H7 (cell line): Measurements from ENCODE around the gene PRXL2B. TPM values are rescaled to one million over a fixed set of nuclear protein-coding genes. Genes with fewer than 3 reads are reported as not detected.

Experiments used
- DNase-seq: peaks from one replicate; pipeline ENCODE4 v3.0.0; 2012
- H3K27me3 ChIP-seq: 2 replicates; pipeline ENCODE4 v1.6.0; 2011; ENCODE audit warnings: mild to moderate bottlenecking, low read length; ENCODE audit not compliant: control insufficient read depth, insufficient read depth
- H3K36me3 ChIP-seq: replicated peaks from 2 replicates; pipeline ENCODE4 v1.5.1; 2011; ENCODE audit warnings: low read length; ENCODE audit not compliant: control insufficient read depth, insufficient read depth
- H3K4me3 ChIP-seq: 2 replicates; pipeline ENCODE4 v1.5.1; 2011; ENCODE audit warnings: low read depth, mild to moderate bottlenecking, control low read depth, low read length, moderate library complexity; ENCODE audit not compliant: insufficient read depth
- total RNA-seq: library from RNA; depleted of rRNA; stranded (reverse); fragments of >200 nt; shearing (Covaris generic); gene quantifications from 2 replicates; pipeline ENCODE4 v1.2.3, GENCODE V29; 2014; rRNA removed

PRXL2B gene
- total RNA-seq, 1 experiment from 2014 or later, result 83.5 TPM

- H3K36me3 ChIP-seq, result no peaks in the 10 kb centered on the region
- H3K4me3 ChIP-seq, result no peak overlapping the region
- H3K27me3 ChIP-seq, result peaks cover 26% of the 10 kb centered on the region
- DNase-seq, result no peak
These were observed 54.0 kb downstream of the PRXL2B start for GRCh38 chr1:2640626-2641025.

Other genes starting within 250 kb of the PRXL2B start
- 12.7 and 14.3 TPM in 2 replicates for gene MORN1, start 195.2 kb upstream of the PRXL2B start, total RNA-seq
- gene RER1, start 194.9 kb upstream of the PRXL2B start, total RNA-seq, result 95.4 and 133 TPM in 2 replicates
- gene PEX10, start 174.2 kb upstream of the PRXL2B start, total RNA-seq, result 75.9 and 89.6 TPM in 2 replicates
- 0.24 and 0.37 TPM in 2 replicates for gene PLCH2, start 110.5 kb upstream of the PRXL2B start, total RNA-seq
- gene PANK4, start 60.2 kb upstream of the PRXL2B start, total RNA-seq, result 62.5 and 79.0 TPM in 2 replicates
- 0.07 and 0.33 TPM in 2 replicates for gene HES5, start 56.5 kb upstream of the PRXL2B start, total RNA-seq
- 0.07 and 0.55 TPM in 2 replicates for gene TNFRSF14, start 30.4 kb upstream of the PRXL2B start, total RNA-seq
- gene MMEL1, start 46.2 kb downstream of the PRXL2B start, total RNA-seq, result 1.3 and 3.0 TPM in 2 replicates
- gene TTC34, start 214.9 kb downstream of the PRXL2B start, total RNA-seq, result 0.42 and 0.59 TPM in 2 replicates